Esophagus muscularis mucosa (tissue), 4 donors: Measurements from ENCODE around the gene GLT6D1.

Source experiments
- CTCF ChIP-seq, 3 experiments: fragments of 200-600 bp in 2 of 3; fragments of 450-650 bp in 1 of 3; sonication (generic) in 2 of 3; IDR thresholded peaks; one replicate each; pipeline ENCODE4 v1.5.1; 2017 to 2019; ENCODE audit warnings: antibody characterized with exemption in 3 of 3, mild to moderate bottlenecking in 2 of 3, moderate library complexity in 1 of 3
- EP300 ChIP-seq: sonication (generic); formaldehyde crosslinking; IDR thresholded peaks from one replicate; pipeline ENCODE4 v1.6.1; 2017; ENCODE audit warnings: antibody characterized with exemption
- POLR2A ChIP-seq: fragments of 450-650 bp; IDR thresholded peaks from one replicate; pipeline ENCODE4 v1.6.1; 2017; ENCODE audit warnings: antibody characterized with exemption, moderate library complexity, mild to moderate bottlenecking, low read depth

- TF ChIP-seq POLR2A (no peak), EP300 (no peak), CTCF (IDR thresholded peaks at IDR 0.05) (no peak)
Observed at GRCh38 chr9:135664801-135665794, 25.8 kb upstream of the GLT6D1 start.
